ENCODE results near the gene AKT2. TPM values are rescaled to one million over a fixed set of nuclear protein-coding genes. Genes with fewer than 3 reads are reported as not detected.
"Not testable (repeated sequence)": the region's sequence is repeated elsewhere in the genome, so short reads cannot be mapped to it uniquely, and the experiment has no call there.

AKT2 gene
- 91.2 and 93.3 TPM in 2 replicates for total RNA-seq
- 112 TPM for polyA plus RNA-seq (2012)

DNA sequence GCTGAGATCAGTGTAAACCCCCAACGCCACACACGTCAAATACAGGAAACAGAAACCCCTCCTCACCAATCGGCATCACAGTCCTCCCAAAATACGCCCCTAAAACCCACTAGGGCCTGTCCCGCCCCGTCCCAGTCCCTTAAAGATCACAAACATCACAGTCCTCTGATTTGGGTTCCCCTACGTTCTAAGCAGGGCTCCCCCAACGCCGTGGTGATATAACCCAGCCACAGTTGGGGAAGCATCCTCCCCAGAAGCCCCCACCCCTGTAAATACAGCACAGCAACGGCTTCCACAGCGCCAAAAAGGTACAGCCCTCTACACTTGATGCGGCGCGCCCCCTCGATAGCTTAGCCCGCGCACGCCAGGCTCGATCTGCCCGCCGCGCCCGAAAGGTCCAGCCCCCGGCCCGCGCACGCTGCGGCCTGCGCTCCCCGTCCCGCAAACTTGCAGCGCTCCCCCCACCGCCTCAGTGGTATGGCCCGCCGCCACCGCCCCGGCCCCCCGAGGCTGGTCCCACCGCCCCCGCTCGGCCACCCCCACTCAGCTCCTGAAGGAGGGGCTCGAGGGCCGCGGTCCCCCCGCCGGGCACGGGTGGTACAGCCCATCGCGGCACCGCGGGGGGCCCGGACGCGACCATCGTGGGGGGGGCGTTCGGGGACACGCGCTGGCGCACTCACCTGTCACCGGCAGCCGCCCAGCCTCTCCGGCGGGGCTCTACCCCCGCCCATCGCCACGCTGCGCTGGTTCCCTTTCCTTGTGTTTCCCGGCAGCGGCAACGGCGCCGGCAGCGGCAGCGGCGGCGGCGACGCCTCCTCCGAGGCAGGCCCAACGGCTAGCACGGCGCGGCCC, at the start of gene AKT2:
Gene AKT2, minus strand, starts transcription at position 845 of the 852 bp plus-strand sequence. CDS start 20,078 bp downstream, outside the sequence.
- DNase-seq (ENCODE audit: low read depth): peak; percentile 27

DNA sequence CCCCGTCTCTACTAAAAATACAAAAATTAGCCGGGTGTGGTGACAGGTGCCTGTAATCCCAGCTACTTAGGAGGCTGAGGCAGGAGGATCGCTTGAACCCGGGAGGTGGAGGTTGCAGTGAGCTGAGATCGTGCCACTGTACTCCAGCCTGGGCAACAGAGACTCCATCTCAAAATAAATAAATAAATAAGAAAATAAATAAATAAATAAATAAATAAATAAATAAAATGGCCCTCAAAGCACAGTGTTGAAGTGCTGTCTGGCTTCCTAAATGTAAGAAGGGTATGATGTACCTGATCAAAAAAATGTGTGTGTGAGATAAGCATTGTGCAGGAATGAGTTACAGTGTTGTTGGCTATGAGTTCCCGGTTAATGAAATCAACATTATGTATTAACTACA, 47.9 kb upstream of the AKT2 start:
- DNase-seq (ENCODE audit: low read depth): not testable (repeated sequence)

- no peak for DNase-seq (ENCODE audit: low read depth)
Observed at GRCh38 chr19:40332669-40333068, 47.5 kb upstream of the AKT2 start.

DNA sequence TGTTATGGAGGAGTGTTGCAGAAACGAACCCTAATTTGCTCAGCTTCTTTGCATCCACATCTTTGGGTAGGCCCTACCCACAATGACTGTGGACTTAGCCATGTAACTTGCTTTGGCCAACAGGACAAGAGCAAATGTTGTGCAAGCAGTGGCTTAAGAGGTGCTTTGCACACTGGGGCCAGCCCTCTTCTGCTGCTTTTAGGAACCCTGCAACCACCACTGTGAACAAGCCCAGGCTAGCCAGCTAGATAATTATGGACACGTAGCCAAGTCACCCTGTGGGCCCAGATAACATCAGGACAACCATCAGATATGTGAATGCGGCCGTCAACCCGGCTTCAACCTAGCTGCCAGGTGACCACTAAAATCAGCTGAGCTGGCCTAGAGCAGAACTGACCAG, 45.9 kb upstream of the AKT2 start:
- DNase-seq (ENCODE audit: low read depth): no peak

DNA sequence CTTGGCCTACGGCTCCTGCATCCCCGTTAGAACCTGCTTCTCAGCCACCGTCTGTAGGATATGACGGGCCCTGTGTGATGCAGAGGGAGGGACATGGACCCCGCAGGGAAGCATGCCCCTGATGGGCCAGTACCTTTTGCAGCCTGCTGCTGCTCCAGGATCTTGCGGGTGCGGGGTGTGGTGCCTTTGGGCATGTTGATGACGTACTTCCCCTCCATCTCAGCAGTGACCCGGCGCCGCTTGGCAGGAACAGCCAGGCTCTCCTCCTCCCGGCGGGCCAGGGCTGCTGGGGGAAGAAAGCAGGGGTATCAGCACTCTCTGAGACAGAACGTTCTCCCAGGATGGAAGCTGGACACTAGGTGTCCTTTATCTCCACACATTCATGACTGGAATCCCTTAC, 41.1 kb upstream of the AKT2 start:
- no peak for DNase-seq (ENCODE audit: low read depth)

DNA sequence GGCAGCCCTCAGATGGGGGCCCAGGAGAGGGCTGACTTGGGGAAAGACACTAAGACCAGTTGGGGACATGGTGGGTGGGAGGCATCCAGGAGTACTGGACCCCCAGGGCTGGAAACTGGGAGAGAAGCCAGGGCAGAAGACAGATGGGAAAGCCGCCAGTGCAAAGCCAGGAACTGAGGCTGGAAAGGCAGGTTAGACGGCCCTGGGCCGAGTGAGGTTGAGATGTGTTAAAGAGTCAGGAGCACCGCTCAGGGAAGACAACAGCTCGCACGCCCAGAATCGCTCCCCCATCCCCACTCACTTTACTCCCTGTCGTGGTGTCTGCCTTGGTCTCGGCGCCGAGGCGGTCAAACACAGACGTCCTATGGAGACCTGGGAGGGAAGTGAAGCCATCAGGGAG, 38.6 kb upstream of the AKT2 start:
- DNase-seq (ENCODE audit: low read depth): no peak

- DNase-seq (ENCODE audit: low read depth): no peak
Observed at GRCh38 chr19:40322951-40323615, 37.9 kb upstream of the AKT2 start.

- DNase-seq (ENCODE audit: low read depth): no peak
Observed at GRCh38 chr19:40322271-40322610, 37.1 kb upstream of the AKT2 start.

DNA sequence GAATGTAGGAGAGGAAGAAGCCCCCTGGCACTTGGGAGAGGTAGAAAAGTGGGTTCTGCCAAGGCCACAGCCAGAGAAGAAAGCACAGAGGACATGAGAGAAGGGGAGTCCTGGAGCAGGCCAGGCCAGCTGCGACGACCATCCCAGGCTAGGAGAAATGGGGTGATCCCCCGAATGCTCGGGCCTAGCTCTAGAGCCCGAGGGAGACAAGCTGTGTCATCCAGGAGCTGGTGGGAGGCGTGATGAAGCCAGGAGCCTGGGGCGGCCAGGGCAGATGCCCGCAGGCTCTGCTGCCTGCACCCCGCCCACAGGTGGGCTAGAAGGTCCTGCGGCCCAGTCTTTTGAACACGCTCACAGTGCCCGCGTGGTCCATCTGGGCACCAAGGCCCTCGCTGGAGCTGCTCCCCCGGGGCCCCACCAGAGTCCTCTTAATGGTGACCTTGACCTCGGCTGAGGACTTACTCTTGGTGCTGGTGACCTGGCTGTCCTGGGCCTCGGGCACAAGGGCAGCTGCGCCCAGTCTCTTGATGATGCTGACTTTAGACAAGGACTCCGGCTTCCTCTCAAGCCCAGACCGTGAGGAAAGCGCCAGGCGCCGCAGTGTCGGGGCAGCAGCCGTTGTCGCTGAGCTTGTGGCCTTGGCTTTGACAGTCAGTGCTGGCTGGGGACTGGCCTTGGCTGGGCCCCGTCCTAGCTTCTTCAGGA, 36.6 kb upstream of the AKT2 start:
- DNase-seq (ENCODE audit: low read depth): no peak

GRCh38 chr19:40321076-40321475, 35.9 kb upstream of the AKT2 start:
- no peak for DNase-seq (ENCODE audit: low read depth)

DNA sequence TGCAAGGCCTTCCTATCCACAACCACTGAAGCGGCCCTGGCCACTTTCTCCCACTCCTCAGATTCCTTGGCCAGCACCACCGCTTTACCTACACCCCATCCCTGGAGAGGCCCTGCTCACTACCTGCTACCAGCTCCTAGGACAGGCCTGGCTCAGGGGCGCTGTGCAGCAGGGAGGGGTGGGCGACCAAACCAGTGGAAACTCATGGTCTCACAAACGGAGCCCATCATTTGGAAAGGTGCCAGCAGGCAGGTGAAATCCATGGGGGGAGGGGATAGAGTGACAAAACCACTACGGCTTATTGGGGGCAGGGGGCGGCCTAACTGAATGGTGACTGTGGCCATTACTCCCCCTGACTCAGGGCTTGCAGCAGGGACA, 35.4 kb upstream of the AKT2 start:
- no peak for DNase-seq (ENCODE audit: low read depth)

DNA sequence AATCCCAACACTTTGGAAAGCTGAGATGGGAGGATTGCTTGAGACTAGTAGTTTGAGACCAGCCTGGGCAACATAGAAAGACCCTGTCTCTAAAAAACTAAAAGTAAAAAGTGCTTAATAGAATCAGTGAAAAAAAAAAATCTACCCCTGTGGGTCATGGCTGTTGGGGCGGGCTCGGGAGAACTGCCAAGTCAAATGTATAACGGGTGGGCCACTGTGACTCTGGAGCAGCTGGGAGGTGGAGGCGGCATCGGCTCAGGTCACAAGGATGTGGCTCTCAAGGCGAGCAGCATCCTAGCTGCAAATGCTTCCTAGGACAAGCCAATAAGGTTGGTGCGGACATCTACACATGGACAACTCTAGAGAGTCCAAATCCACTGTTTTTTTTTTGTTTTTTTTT, 32.2 kb upstream of the AKT2 start:
- no peak for DNase-seq (ENCODE audit: low read depth)

DNA sequence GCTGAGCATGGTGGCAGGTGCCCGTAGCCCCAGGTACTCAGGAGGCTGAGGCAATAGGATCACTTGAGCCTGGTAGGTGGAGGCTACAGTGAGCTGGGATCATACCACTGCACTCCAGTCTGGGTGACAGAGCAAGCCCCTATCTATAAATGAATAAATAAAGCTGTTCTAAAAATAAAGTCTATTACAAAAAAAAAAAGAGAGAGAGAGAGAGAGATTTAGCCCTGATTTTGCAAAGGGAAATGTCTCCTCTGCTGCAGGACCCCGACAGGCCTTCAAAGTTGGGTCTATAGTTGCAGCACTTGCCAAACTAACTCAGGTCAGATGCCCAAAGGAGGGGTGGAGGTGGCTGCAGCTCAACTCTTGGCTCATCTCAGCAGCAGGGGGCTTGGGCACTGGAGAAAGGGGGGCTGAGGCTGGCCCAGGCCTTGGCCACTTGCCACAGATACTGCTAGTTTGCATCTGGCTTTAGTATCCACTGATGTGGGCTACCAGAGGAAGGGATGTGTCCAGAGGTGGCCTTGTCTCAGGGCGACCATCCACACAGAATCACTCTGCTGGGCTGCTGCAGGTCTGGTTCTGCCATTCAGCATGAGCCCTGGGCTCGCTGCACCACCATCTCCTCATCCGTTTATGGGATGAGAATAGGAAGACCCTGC, 30.8 kb upstream of the AKT2 start:
- no peak for DNase-seq (ENCODE audit: low read depth)

DNA sequence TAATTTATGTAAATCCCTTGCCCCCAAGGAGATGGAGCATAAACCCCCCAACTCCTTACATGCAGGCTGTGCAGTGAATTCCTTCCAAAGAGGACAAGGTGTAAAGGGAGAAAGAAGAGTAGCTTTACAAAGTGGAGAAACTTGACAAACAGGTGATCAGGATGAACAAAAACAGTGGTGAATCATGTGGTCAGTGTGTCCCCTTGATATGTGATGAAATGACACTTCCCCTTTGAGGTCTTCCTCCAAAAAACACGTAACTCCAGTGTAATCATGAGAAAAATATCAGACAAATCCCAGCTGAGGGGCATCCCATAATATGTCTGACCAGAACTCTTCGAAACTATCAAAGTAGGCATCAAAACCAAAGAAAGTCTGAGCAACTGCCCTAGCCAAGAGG, 29.5 kb upstream of the AKT2 start:
- no peak for DNase-seq (ENCODE audit: low read depth)

DNA sequence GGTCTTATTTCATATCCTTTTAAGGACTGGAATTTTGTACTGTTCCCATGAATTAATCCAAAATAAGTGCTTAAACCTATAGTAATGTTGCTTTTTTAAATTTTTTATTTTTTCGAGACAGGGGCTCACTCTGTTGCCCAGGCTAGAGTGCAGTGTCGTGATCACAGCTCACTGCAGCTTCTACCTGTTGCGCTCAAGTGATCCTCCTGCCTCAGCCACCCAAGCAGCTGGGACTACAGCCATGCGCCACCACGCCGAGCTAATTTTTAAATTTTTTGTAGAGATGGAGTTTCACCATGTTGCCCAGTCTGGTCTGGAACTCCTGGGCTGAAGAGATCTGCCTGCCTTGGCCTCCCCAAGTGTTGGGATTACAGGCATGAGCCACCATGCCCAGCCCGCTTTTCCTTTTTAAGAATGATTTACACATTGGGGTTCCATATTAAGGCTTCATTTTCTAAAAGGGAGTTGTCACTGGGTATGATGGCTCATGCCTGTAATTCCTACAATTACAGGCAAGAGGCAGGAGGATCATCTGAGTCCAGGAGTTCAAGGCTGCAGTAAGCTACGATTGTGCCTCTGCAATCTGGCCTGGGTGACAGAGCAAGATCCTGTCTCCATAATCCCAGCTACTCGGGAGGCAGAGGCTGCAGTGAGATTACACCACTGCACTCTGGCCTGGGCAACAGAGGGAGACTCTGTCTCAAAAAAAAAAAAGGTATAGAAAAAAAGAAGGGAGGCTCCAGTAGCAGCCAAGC, 28.3 kb upstream of the AKT2 start:
- DNase-seq (ENCODE audit: low read depth): no peak

DNA sequence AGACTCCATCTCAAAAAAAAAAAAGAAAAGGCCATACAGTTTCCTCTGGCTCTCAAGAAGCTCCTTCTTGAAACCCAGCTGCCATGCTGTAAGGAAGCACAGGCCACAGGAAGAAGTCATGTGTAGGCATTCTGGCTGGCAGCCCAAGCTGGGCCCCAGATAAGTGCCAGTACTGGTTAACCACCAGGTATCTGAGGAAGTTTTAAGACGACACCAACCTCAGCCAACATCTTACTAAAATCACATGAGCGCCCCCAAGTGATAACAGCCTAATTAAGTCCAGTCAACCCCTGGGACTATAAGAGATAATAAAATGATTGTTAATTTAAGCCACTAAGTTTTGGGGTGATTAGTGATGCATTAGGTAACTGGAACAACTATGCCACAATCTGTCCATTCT, 27.4 kb upstream of the AKT2 start:
- DNase-seq (ENCODE audit: low read depth): no peak

- no peak for DNase-seq (ENCODE audit: low read depth)
Observed at GRCh38 chr19:40309666-40310065, 24.5 kb upstream of the AKT2 start.

GRCh38 chr19:40305403-40305802, 20.3 kb upstream of the AKT2 start:
- DNase-seq (ENCODE audit: low read depth): peak; percentile 91

DNA sequence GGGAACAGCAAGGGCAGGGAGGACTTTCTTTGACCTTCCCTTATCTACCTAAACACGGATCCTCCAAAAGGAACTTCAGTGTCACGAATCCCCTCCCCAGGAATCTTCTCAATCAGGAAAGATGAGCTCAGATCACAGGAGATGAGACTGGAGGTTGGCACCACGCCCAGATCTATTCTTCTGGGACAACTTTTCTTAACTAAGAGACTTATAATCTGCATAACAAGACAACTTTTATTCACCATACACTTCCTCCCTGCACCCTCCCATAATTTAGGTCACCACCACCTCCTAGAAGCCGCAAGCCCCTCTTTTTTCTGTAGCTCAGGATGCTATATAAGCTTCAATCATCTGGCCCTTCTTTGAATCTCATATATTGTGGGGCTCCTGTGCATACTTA, 19.2 kb upstream of the AKT2 start:
- DNase-seq (ENCODE audit: low read depth): no peak

DNA sequence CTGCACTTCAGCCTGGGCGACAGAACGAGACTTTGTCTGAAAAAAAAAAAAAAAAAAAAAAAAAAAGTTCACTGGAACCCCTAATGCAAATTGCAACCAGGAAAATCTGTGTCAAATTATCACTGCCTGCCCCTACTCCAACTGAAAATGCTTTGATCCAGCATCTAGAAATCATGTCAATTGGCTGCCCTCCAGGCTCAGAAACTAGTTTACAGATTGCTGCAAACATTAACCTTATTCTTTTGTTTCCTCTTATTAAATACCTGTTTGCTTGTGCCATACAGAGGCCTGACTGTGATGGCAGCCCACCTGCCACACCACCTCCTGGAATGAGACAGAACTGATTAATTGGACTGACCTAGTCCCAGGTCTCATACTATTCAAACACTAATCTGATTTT, 18.6 kb upstream of the AKT2 start:
- no peak for DNase-seq (ENCODE audit: low read depth)

Measured in myocyte (in vitro differentiated cells).